Thyroid gland (tissue), 4 donors: Measurements from ENCODE around the gene MRPL14. TPM values are rescaled to one million over a fixed set of nuclear protein-coding genes. Genes with fewer than 3 reads are reported as not detected.

Source experiments
- DNase-seq, 2 donors: peaks; one replicate each; pipeline ENCODE4 v3.0.0-alpha.2; 2019
- H3K27ac ChIP-seq, 3 donors: fragments of 200-600 bp; sonication (generic); 1 replicate in 2 of 3; 2 replicates in 1 of 3; pipeline ENCODE4 v1.5.1; 2016 to 2019; ENCODE audit warnings: mild to moderate bottlenecking in 1 of 3, moderate library complexity in 1 of 3
- H3K27me3 ChIP-seq: fragments of 200-600 bp; sonication (generic); one replicate; pipeline ENCODE4 v1.5.1; 2019
- H3K36me3 ChIP-seq, 2 donors: fragments of 200-600 bp; sonication (generic); one replicate each; pipeline ENCODE4 v1.5.1; 2016 to 2019
- H3K4me1 ChIP-seq, 2 donors: fragments of 200-600 bp; sonication (generic); one replicate each; pipeline ENCODE4 v1.5.1; 2017 to 2019
- H3K4me3 ChIP-seq, 3 donors: fragments of 200-600 bp; sonication (generic); replicated peaks in 1 of 3; 1 replicate in 2 of 3; 2 replicates in 1 of 3; pipeline ENCODE4 v1.5.1; 2016; ENCODE audit warnings: mild to moderate bottlenecking in 1 of 3
- H3K9me3 ChIP-seq: fragments of 200-600 bp; sonication (generic); one replicate; pipeline ENCODE4 v1.5.1; 2017
- POLR2A ChIP-seq, 2 donors: fragments of 450-650 bp; IDR thresholded peaks; one replicate each; pipeline ENCODE4 v1.6.1; 2017; ENCODE audit warnings: antibody characterized with exemption in 2 of 2, mild to moderate bottlenecking in 2 of 2, moderate library complexity in 1 of 2
- WGBS, 2 donors: methylation state at CpG; one replicate each; pipeline ENCODE4 v1.1.5; 2017; 5-methylcytosine and 5-hydroxymethylcytosine counted together
- intact Hi-C: fragments of 100-400 bp; cut with DNase I; formaldehyde crosslinking; loops from one replicate; pipeline ENCODE4 v1.15.1; 2023
- total RNA-seq, 4 donors: library from RNA; depleted of rRNA; stranded (reverse); fragments of >200 nt; gene quantifications; one replicate each; pipeline ENCODE4 v1.2.3, GENCODE V29; 2016
- TF ChIP-seq, protein P1 (sequence below), 6 experiments: fragments of 200-600 bp in 3 of 6; fragments of 450-650 bp in 3 of 6; sonication (generic) in 3 of 6; IDR thresholded peaks; one replicate each; pipeline ENCODE4 v1.5.1; 2016 to 2019; ENCODE audit warnings: antibody characterized with exemption in 6 of 6, mild to moderate bottlenecking in 2 of 6, inconsistent platforms in 1 of 6, moderate library complexity in 1 of 6

Gene MRPL14
- total RNA-seq, 4 donors from 2014 or later: 26.5 to 80.5 (median 31.1) TPM

DNA sequence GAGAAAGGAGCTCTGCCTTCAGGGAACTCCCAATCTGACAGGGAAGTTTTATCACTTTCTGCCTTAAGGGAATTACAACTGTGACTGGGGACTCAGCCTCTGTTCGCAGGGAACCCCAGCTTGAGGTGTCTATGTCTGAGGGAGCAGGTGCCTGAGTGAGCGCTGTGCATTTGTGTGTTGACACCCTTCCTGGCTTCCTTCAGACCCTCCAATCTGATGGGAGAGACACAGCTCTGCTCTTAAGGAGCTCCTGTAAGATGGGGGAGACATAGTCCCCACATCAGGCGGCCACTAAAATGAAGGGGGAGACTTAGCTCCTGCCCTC, 62.3 kb downstream of the MRPL14 start:
- Histone ChIP-seq H3K9me3 (no peaks in the 10 kb centered on the region), H3K27ac (no peak overlapping the region), H3K4me1 (peaks cover 5 to 9% of the 10 kb centered on the region in 2 donors), H3K27me3 (no peaks in the 10 kb centered on the region), H3K36me3 (no peaks in the 10 kb centered on the region), H3K4me3 (no peak overlapping the region)
- DNase-seq: no peak
- intact Hi-C loops: loop anchor here (5.0 kb wide), 1 partner anchor 63 kb away; no protein-coding TSS in a partner anchor
- 93 to 98% methylated on average over 2 to 3 of the region's 3 CpGs for WGBS, 2 donors
- no peak for TF ChIP-seq POLR2A (IDR thresholded peaks at IDR 0.05)
- TF ChIP-seq, protein P1, sequence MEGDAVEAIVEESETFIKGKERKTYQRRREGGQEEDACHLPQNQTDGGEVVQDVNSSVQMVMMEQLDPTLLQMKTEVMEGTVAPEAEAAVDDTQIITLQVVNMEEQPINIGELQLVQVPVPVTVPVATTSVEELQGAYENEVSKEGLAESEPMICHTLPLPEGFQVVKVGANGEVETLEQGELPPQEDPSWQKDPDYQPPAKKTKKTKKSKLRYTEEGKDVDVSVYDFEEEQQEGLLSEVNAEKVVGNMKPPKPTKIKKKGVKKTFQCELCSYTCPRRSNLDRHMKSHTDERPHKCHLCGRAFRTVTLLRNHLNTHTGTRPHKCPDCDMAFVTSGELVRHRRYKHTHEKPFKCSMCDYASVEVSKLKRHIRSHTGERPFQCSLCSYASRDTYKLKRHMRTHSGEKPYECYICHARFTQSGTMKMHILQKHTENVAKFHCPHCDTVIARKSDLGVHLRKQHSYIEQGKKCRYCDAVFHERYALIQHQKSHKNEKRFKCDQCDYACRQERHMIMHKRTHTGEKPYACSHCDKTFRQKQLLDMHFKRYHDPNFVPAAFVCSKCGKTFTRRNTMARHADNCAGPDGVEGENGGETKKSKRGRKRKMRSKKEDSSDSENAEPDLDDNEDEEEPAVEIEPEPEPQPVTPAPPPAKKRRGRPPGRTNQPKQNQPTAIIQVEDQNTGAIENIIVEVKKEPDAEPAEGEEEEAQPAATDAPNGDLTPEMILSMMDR (IDR thresholded peaks at IDR 0.05): no peak

DNA sequence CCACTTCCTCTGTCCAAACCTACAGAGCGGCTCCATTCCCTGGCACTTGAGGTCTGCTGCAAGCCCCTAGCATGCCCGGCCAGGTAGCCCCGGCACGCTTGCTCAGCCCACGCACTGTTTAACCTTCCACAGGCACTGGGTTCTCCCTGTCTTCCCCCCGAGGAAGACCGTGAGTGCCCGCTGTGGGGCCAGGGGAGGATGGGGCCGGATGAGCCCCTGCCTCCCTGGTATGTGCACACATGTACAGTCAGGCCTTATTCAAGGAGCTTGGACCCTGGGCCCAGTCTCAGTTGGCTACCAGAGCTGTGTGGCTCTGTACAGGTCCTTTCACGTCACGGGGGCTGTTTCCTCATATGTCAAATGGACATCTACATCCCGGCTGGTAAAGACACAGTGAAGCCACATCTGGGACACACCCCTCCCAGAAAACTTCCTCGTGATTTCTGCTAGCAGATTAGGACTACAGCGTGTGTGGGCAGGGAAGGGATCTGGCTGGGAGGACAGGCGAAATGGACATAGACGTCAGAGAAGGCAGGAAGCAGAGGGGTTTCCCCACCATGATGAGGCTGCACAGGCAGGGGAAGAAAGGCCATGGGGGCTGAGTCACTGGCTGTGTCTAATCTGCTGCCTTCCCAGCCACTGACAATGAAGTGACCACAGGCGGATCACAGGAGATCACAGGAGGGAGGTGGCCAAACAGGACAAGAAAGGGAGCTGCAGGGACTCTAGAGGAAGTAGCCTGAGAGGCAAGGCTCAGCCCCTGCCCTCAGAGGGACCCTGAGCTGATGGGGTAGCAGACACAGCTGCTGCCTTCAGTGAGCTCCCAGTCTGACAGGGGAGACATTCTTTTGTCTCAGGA, 62.9 kb downstream of the MRPL14 start:
- no peak for TF ChIP-seq POLR2A (IDR thresholded peaks at IDR 0.05)
- TF ChIP-seq, protein P1 (IDR thresholded peaks at IDR 0.05): no peak

DNA sequence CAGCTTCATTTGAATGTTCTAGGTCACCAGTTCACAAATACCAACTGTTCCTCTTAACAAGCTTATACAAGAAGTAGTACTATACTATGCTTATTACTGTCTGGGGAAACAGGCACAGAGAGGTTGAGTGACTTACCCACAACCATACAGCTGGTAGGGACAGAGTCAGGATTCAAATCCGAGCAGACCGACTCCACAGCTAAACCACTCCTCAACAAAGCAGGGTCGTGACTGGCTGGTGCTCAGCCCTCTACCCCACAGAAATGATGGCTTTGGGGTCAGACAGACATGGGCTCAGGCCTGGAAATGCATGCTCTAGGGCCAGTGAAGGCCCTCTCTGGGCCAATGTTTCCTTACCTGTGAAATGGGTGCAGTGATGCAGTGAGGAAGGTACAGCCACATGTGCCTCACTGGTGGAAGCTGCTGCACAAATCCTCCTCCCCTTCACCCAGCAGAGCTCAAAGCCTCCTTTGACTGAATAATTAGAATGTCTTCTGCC, 63.6 kb downstream of the MRPL14 start:
- Histone ChIP-seq H3K9me3 (no peaks in the 10 kb centered on the region), H3K4me1 (peaks cover 18 to 21% of the 10 kb centered on the region in 2 donors), H3K36me3 (no peaks in the 10 kb centered on the region), H3K4me3 (no peak overlapping the region), H3K27ac (no peak overlapping the region), H3K27me3 (no peaks in the 10 kb centered on the region)
- no peak for DNase-seq
- 83 to 92% methylated on average over 3 of the region's 3 CpGs for WGBS, 2 donors
- TF ChIP-seq, protein P1 (IDR thresholded peaks at IDR 0.05): no peak
- TF ChIP-seq POLR2A (IDR thresholded peaks at IDR 0.05): no peak
- intact Hi-C loops: loop anchor here (5.0 kb wide), 1 partner anchor 61 kb away; no protein-coding TSS in a partner anchor

More for the DNA sequence above, 62.9 kb downstream of the MRPL14 start:
- Histone ChIP-seq H3K9me3 (no peaks in the 10 kb centered on the region), H3K36me3 (no peaks in the 10 kb centered on the region), H3K4me3 (no peak overlapping the region), H3K4me1 (peaks cover 11 to 14% of the 10 kb centered on the region in 2 donors), H3K27ac (no peak overlapping the region), H3K27me3 (no peaks in the 10 kb centered on the region)
- intact Hi-C loops: loop anchor here (5.0 kb wide), 1 partner anchor 62 kb away; no protein-coding TSS in a partner anchor
- 72 to 90% methylated on average over 17 of the region's 17 CpGs for WGBS, 2 donors
- DNase-seq: no peak

Other genes starting within 250 kb of the MRPL14 start
- gene TMEM63B, start 102 bp upstream of the MRPL14 start, total RNA-seq: 10 to 100 TPM; 21.6 to 41.7 (median 29.3) TPM
- 1 to 10 TPM in 1 of 4 donors, under 1 TPM in 1, not detected in 2; 0.22 to 1.7 TPM for gene CAPN11, start 31.4 kb upstream of the MRPL14 start, total RNA-seq
- gene MYMX, start 89.5 kb upstream of the MRPL14 start, total RNA-seq: not detected
- 10 to 100 TPM; 39.7 to 83.3 (median 55.8) TPM for gene SLC29A1, start 96.1 kb upstream of the MRPL14 start, total RNA-seq
- 100 to 1,000 TPM; 556 to 669 (median 586) TPM for gene HSP90AB1, start 119.6 kb upstream of the MRPL14 start, total RNA-seq
- 10 to 100 TPM; 28.5 to 46.5 (median 41.8) TPM for gene SLC35B2, start 130.1 kb upstream of the MRPL14 start, total RNA-seq
- gene NFKBIE, start 138.1 kb upstream of the MRPL14 start, total RNA-seq: 10 to 100 TPM in 2 of 4 donors, 1 to 10 TPM in 2; 5.1 to 16.9 (median 13.2) TPM
- gene TMEM151B, start 143.0 kb upstream of the MRPL14 start, total RNA-seq: not detected
- 10 to 100 TPM in 3 of 4 donors, 1 to 10 TPM in 1; 9.7 to 18.0 (median 14.2) TPM for gene AARS2, start 185.9 kb upstream of the MRPL14 start, total RNA-seq
- not detected for gene SPATS1, start 215.2 kb upstream of the MRPL14 start, total RNA-seq